ENCODE data around the gene HDGFL3.
"Not testable (repeated sequence)": the region's sequence is repeated elsewhere in the genome, so short reads cannot be mapped to it uniquely, and the experiment has no call there.

The HDGFL3 gene

GRCh38 chr15:83207660-83208366 is at the start of gene HDGFL3:
HDGFL3 (minus strand) TSS chr15:83207823; CDS start chr15:83207414, 409 bp downstream.
- Mint-ChIP-seq H3K27me3 (peaks cover 10% of the 10 kb centered on the region), H3K9me3 (no peaks in the 10 kb centered on the region), H3K36me3 (no peaks in the 10 kb centered on the region), H3K27ac (no peak within 1 kb of the TSS), H3K4me1 (peaks cover 17% of the 10 kb centered on the region), H3K4me3 (peak within 1 kb of the TSS; percentile 92)

- H3K27ac Mint-ChIP-seq, result no peak overlapping the region
- no peaks in the 10 kb centered on the region for H3K4me1 Mint-ChIP-seq
- no peaks in the 10 kb centered on the region for H3K36me3 Mint-ChIP-seq
- no peaks in the 10 kb centered on the region for H3K9me3 Mint-ChIP-seq
- peaks cover 30% of the 10 kb centered on the region for H3K27me3 Mint-ChIP-seq
- no peak overlapping the region for H3K4me3 Mint-ChIP-seq
These were observed 43.2 kb upstream of the HDGFL3 start for GRCh38 chr15:83250781-83251180.

GRCh38 chr15:83249030-83249343 is 41.4 kb upstream of the HDGFL3 start:
- H3K27ac Mint-ChIP-seq, result no peak overlapping the region

GRCh38 chr15:83248151-83249029 is 40.8 kb upstream of the HDGFL3 start:
- H3K4me1 Mint-ChIP-seq, result no peaks in the 10 kb centered on the region
- no peaks in the 10 kb centered on the region for H3K9me3 Mint-ChIP-seq
- H3K4me3 Mint-ChIP-seq, result no peak overlapping the region
- no peaks in the 10 kb centered on the region for H3K36me3 Mint-ChIP-seq
- H3K27me3 Mint-ChIP-seq, result peaks cover 22% of the 10 kb centered on the region
- H3K27ac Mint-ChIP-seq, result no peak overlapping the region

More at GRCh38 chr15:83249030-83249343, 41.4 kb upstream of the HDGFL3 start:
- H3K4me3 Mint-ChIP-seq, result no peak overlapping the region
- H3K9me3 Mint-ChIP-seq, result no peaks in the 10 kb centered on the region
- no peaks in the 10 kb centered on the region for H3K4me1 Mint-ChIP-seq
- no peaks in the 10 kb centered on the region for H3K36me3 Mint-ChIP-seq
- H3K27me3 Mint-ChIP-seq, result peaks cover 22% of the 10 kb centered on the region

- H3K4me1 Mint-ChIP-seq, result no peaks in the 10 kb centered on the region
- H3K36me3 Mint-ChIP-seq, result peaks cover under 1% of the 10 kb centered on the region
- peaks cover 16% of the 10 kb centered on the region for H3K27me3 Mint-ChIP-seq
- H3K27ac Mint-ChIP-seq, result no peak overlapping the region
- peaks cover 7% of the 10 kb centered on the region for H3K9me3 Mint-ChIP-seq
- H3K4me3 Mint-ChIP-seq, result no peak overlapping the region
These were observed 36.0 kb upstream of the HDGFL3 start for GRCh38 chr15:83243634-83244033.

DNA sequence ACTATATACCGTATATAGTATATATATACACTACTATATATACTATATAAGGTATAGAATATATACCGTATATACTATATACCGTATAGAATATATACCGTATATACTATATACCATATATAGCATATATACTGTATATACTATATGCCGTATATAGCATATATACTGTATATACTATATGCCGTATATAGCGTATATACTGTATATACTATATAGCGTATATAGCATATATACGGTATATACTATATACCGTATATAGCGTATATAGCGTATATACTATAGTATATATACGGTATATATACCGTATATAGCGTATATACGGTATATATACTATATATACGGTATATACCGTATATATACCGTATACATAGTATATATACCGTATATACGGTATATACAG is 22.6 kb upstream of the HDGFL3 start:
- H3K9me3 Mint-ChIP-seq, result no peaks in the 10 kb centered on the region
- H3K36me3 Mint-ChIP-seq, result peaks cover 2% of the 10 kb centered on the region
- H3K27me3 Mint-ChIP-seq, result peaks cover 4% of the 10 kb centered on the region
- H3K4me3 Mint-ChIP-seq, result no peak overlapping the region
- H3K27ac Mint-ChIP-seq, result no peak overlapping the region
- no peaks in the 10 kb centered on the region for H3K4me1 Mint-ChIP-seq

DNA sequence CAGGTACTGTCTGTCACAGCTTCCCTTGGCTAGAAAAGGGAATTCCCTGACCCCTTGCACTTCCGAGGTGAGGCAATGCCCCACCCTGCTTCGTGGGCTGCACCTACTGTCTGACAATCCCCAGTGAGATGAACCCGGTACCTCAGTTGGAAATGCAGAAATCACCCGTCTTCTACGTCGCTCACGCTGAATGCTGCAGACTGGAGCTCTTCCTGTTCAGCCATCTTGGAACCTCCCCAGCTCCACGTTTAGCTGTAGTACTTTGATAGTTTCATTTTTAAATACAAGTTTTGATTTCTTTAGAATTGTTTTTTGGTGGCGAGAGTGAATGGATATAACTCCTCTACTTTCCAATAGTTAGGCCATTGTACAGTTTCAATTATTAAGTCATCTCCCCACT is 17.8 kb upstream of the HDGFL3 start:
- peaks cover 2% of the 10 kb centered on the region for H3K27me3 Mint-ChIP-seq
- no peak overlapping the region for H3K27ac Mint-ChIP-seq
- no peaks in the 10 kb centered on the region for H3K9me3 Mint-ChIP-seq
- no peak overlapping the region for H3K4me3 Mint-ChIP-seq
- no peaks in the 10 kb centered on the region for H3K4me1 Mint-ChIP-seq
- H3K36me3 Mint-ChIP-seq, result no peaks in the 10 kb centered on the region

GRCh38 chr15:83221781-83222180 is 14.2 kb upstream of the HDGFL3 start:
- H3K4me3 Mint-ChIP-seq, H3K36me3 Mint-ChIP-seq, H3K4me1 Mint-ChIP-seq, H3K9me3 Mint-ChIP-seq, H3K27ac Mint-ChIP-seq: not testable (repeated sequence)
- H3K27me3 Mint-ChIP-seq, result peaks cover 11% of the 10 kb centered on the region

DNA sequence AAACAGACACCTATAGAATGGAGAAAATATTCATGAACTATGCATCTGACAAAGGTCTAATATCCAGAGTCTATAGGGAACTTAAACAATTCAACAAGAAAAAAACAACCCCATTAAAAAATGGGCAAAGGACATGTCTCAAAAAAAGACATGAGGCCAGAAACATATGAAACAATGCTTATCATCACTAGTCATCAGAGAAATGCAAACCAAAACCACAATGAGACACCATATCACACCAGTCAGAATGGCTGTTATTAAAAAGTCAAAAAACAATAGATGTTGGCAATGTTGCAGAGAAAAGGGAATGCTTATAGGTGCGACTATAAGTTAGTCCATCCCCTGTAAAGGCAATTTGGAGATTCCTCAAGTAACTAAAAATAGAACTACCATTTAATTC is 11.4 kb upstream of the HDGFL3 start:
- no peaks in the 10 kb centered on the region for H3K4me1 Mint-ChIP-seq
- no peak overlapping the region for H3K4me3 Mint-ChIP-seq
- peaks cover 19% of the 10 kb centered on the region for H3K27me3 Mint-ChIP-seq
- no peak overlapping the region for H3K27ac Mint-ChIP-seq
- no peaks in the 10 kb centered on the region for H3K9me3 Mint-ChIP-seq
- H3K36me3 Mint-ChIP-seq, result peaks cover 2% of the 10 kb centered on the region

- peaks cover 17% of the 10 kb centered on the region for H3K27me3 Mint-ChIP-seq
- no peaks in the 10 kb centered on the region for H3K4me1 Mint-ChIP-seq
- no peak overlapping the region for H3K27ac Mint-ChIP-seq
- H3K36me3 Mint-ChIP-seq, result peaks cover 2% of the 10 kb centered on the region
- no peak overlapping the region for H3K4me3 Mint-ChIP-seq
- no peaks in the 10 kb centered on the region for H3K9me3 Mint-ChIP-seq
These were observed 7.7 kb upstream of the HDGFL3 start for GRCh38 chr15:83215306-83215705.

- no peaks in the 10 kb centered on the region for H3K36me3 Mint-ChIP-seq
- no peak overlapping the region for H3K4me3 Mint-ChIP-seq
- H3K4me1 Mint-ChIP-seq, result peaks cover 10% of the 10 kb centered on the region
- no peaks in the 10 kb centered on the region for H3K9me3 Mint-ChIP-seq
- H3K27me3 Mint-ChIP-seq, result peaks cover 10% of the 10 kb centered on the region
- H3K27ac Mint-ChIP-seq, result no peak overlapping the region
These were observed 3.0 kb upstream of the HDGFL3 start for GRCh38 chr15:83210619-83211018.

GRCh38 chr15:83209333-83209732 is 1.7 kb upstream of the HDGFL3 start:
- peaks cover 11% of the 10 kb centered on the region for H3K4me1 Mint-ChIP-seq
- peaks cover 8% of the 10 kb centered on the region for H3K27me3 Mint-ChIP-seq
- no peak overlapping the region for H3K4me3 Mint-ChIP-seq
- H3K9me3 Mint-ChIP-seq, result no peaks in the 10 kb centered on the region
- no peak overlapping the region for H3K27ac Mint-ChIP-seq
- H3K36me3 Mint-ChIP-seq, result no peaks in the 10 kb centered on the region

GRCh38 chr15:83208367-83208661 is 691 bp upstream of the HDGFL3 start:
- Mint-ChIP-seq H3K36me3 (no peaks in the 10 kb centered on the region), H3K27me3 (peaks cover 10% of the 10 kb centered on the region), H3K9me3 (no peaks in the 10 kb centered on the region), H3K27ac (no peak overlapping the region), H3K4me3 (no peak overlapping the region), H3K4me1 (peaks cover 14% of the 10 kb centered on the region)

DNA sequence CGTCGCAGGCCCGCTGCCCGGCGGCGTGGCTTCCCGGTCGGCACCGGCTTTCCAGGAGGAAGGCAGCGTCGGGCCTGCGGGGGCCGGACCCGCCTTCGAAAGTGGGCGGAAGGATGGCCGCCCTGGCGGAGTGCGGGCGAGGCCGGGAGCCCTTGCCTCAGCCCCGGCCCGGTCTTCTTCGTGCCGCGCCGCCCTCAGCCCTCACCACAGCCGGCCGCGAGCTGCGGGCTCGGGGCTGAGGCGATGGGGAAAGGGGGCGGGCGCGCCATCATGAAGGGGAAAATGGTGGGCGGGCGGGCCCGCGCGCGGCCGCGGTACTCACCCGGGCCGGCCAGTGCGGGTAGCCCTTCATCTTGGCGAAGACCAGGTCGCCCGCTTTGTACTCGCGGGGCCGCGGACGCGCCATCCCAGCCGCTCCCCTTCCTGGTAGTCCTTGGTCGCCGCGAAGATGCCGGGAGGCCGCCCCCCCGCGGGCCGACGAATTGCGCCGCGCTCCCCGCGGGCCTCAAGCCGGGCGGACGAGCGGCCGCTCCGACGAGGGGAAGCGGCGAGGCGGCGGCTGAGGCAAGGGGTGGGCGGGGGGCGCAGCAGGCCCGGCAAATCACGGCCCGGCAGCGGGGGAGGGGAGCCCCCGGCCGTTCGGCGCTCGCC is 489 bp downstream of the HDGFL3 start:
- no peak overlapping the region for H3K27ac Mint-ChIP-seq
- H3K27me3 Mint-ChIP-seq, result peaks cover 12% of the 10 kb centered on the region
- H3K9me3 Mint-ChIP-seq, result no peaks in the 10 kb centered on the region
- no peaks in the 10 kb centered on the region for H3K36me3 Mint-ChIP-seq
- peaks cover 24% of the 10 kb centered on the region for H3K4me1 Mint-ChIP-seq
- H3K4me3 Mint-ChIP-seq, result no peak overlapping the region

GRCh38 chr15:83206526-83207008 is 1.1 kb downstream of the HDGFL3 start:
- Mint-ChIP-seq H3K4me1 (peaks cover 29% of the 10 kb centered on the region), H3K36me3 (no peaks in the 10 kb centered on the region), H3K27ac (peak overlapping the region; percentile 85), H3K4me3 (peak overlapping the region; percentile 92), H3K27me3 (peaks cover 13% of the 10 kb centered on the region), H3K9me3 (no peaks in the 10 kb centered on the region)
